MV-4-11 (cell line): Measurements from ENCODE around the gene CALN1.
A peak's percentile ranks its signal among the peaks of the same experiment; 100 is the strongest.
"Not testable (repeated sequence)": the region's sequence is repeated elsewhere in the genome, so short reads cannot be mapped to it uniquely, and the experiment has no call there.

Experiments used
- DNase-seq: peaks from one replicate; lab custom pipeline; 2025; lab: John Stamatoyannopoulos, UW

The CALN1 gene

DNA sequence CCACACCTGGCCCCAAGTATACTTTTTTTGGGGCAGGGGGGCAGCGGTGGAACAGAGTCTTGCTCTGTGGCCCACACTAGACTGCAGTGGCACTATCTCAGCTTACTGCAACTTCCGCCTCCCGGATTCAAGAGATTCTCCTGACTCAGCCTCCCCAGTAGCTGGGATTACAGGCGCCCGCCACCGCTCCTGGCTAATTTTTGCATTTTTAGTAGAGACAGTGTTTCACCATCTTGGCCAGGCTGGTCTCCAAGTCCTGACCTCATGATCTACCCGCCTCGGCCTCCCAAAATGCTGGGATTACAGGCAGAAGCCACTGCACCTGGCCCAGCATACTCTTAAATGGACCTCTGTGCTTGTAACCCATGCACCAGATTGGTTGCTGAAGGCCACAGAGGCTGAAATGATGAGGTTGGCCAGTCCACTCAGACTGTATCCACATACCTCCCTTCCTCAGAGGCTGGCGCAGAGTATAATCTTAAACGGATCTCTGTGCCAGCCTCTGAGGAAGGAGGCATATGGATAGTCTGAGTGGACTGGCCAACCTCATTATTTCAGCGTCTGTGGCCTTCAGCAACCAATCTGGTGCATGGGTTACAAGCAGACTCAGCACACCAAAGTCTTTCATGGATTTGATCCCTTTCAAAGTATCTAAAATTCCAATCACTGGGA is 3.0 kb downstream of the CALN1 start:
- DNase-seq, result no peak

DNA sequence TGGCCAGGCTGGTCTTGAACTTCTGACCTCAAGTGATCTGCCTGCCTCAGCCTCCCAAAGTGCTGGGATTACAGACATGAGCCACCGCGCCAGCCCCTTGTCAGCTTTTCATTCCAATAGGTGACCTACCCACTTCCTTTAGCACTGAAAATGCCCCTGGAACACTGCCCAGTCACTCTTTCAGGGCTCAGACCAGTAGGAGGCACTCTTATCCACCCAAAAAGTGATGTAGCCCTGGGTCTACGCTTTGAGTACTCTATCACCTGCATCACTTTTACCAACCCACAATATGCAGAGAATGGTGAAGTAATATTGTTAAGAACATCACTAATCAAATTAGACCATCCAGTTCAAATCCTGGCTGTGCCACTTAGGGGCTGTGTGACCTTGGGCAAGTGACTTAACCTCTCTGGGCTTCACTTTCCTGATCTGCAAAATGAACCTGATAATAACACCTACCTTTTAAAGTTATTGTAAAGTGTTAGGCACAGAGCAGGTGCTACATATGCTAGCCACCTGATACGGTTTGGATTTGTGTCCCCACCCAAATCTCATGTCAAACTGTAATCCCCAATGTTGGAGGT is 5.2 kb downstream of the CALN1 start:
- no peak for DNase-seq

DNA sequence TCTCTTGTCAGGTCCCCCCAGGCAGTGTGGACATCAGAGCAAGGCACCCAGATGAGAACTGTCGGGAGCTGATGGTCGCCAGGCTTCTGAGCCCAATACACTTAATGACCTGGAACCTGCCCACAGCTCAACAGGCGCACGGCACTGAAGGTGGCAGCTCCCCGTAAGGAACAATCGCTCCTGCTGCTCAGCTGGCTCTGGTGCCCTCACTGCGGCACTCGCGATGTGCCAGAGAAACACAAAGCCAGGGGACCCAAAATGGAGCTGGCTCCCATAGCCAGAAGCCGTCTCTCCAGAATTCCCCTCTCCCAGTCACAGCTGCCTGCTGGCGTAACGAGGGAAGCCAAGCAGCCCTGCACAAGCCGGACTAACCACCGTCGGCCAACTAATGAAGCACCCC is 6.3 kb downstream of the CALN1 start:
- DNase-seq, result no peak

DNA sequence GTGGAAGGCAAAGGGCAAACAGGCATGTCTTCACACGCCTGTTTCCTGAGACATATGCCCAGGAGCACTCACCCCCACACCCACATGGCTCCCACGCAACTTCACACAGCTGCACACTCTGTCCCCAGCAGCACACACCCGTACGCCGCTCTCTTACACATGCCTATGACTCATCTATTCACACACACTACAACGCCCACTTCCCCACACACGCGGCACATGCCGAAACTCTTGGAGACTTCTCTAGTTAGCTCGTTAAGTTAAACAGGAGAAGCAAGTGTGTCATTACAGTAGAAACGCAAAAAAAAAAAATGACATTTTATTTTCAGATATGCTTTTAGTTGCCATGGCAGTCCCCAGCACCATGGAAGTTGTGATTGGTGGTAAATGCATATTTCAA is 6.7 kb downstream of the CALN1 start:
- DNase-seq, result peak; percentile 96

DNA sequence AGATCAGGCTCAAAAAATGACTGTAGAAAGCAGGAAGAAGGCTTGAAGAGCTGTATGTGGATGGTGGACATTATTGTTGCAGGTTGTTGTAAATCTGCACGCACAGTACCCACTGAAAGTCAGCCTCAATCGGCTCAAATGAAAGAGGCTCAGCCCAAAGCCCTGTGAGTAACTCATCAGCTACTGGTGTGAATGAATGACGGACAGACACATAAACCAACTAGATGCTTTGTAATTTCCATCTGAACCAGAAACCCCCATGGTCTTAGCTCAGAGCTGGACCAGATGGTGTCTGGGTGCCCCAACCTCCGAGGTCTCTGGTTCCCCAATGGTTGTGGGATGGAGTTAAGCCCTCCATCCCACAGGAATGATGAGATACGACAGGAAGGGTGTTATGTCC is 7.4 kb downstream of the CALN1 start:
- DNase-seq, result no peak

DNA sequence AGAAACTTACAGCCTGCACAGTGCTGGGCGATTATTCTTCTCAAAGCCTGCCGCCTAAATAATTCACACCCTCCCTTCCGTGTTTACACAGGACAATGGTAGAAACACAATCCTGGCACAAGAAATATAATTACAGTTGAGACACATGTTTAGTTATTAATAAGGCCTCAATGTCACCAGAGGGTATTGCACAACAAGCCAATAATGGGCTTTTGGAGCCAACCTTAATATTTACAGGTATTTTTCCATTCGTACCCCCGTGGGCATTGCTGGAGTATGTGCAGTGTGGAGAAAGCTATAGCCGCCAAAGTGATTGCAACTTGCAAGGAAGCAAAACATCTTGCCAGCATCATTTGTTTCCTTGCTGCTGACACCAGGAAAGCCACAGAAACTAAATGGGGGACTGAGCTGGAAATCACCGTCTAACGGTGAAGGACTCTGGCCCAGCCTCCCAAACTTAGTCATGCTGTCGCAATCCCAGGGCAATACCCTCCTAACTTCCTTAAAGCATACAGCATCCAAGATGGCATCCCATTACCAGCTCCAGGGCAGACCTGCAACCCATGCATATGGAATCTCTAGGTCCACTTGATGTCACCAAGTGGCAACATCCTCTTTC is 8.6 kb downstream of the CALN1 start:
- DNase-seq, result peak; percentile 92

DNA sequence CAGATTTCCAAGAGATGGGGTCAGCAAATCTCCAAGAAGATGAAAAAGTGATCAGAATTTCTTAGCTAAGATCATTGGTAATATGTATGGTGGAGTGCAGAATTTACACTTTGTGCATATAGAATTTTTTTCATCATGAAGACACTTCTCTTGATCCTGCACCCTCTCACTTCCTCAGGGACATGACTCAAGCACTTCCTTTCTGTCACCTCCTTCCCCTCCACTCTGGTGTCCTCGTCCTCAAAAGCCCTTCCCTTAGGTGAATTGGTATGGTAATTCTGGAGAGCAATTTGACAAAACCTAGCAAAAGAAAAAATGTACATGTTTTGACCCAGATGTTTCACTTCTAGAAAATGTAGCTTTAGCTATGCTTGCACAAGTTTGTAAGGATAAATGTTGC is 18.1 kb downstream of the CALN1 start:
- DNase-seq, result peak; percentile 62

DNA sequence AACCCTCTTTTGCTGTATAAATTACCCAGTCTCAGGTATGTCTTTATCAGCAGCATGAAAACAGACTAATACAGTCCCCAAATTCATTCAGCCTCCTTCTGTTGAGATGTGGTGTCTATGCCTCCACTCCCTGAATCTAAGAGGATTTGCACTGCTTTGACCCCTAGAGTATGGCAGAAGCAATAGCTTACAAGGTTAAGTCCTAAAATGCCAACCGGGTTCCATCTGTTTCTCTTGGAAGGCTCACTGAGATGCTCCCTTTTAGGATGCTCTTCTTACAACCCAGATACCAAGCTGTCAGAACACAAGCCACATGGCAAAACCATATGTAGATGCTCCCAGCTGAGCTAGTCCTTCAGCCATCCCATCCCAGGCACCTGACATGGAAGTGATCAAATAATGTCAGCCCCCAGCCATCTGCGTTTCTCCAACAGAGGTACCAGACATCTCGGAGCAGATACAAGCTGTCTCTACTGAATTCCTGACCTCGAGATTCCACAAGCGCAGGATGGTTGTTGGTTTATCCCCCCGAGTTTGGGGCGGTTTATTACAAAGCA is 20.2 kb downstream of the CALN1 start:
- no peak for DNase-seq

DNA sequence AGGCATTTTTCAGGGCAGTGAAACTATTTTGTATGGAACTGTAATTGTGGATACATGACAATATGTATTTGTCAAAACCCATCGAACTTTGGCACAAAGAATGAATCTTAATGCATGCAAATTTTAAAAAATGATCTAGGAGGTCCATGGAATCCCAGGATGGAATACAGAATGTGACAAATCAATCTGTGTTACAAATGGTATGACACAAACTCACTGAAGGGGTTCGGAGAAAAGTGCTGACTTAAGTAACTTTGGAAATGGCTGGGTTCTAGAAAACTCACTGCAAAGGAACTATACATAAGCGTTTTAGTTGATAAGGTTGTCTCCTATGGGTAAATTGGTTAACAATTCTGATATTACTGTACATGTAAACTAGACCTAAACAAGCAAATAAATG is 26.0 kb downstream of the CALN1 start:
- no peak for DNase-seq

DNA sequence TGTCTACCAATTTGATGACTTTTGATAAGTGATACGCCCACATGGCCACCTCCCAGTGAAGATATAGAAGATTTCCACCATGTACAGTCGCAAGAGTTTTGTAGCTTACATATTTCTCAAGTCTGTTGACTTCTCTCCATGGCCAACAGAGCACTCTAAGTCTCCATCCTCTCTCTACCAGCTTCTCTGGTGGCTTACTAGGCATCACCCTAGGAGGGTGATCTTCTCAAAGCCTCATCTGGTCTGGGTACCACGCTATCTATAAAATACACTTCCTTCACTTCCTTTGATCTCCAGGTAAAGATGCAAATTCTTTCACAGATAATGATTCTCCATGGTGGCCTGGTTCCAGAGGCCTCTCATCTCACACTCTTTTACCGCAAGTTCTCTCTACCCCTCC is 49.9 kb downstream of the CALN1 start:
- DNase-seq, result no peak

DNA sequence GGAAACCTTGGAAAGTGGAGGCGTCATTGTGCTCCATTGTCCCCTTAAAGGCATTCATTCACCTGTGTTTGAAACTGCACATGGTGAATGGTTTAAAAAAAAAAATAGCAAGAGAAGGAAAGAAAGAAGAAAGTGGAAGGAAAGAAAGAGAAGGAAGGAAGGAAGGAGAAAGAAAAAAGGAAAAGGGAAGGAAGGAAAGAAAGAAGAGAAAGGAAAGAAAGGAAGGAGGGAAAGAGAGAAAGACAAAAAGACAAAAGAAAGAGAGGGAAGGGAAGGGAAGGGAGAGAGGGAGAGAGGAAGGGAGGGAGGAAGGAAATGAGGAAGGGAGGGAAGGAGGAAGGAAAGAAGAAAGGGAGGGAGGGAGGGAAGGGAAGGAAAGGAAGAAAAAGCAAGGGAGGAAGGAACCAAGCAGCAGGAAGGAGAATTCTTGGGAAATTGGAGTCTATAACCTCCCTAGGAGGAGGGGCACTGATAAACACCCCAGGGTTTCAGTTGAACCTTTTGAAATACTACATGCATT is 66.9 kb downstream of the CALN1 start:
- no peak for DNase-seq

DNA sequence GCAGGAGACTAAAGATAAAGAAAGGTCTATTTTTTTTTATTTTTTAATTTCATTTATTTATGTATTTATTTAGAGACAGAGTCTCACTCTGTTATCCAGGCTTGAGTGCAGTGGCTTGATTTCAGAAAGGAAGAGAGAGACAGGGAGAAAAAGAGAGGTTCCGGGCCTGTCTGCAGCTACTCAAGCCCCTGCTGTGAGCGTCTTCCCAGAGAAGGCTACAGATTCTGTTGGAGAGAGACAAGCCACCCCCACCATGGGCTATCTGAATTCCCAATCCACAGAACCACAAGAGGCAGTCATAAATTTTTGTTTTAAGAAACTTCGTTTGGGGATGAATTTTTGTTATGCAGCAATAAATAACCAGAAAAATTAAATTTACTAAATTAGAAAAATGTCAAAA is 68.1 kb downstream of the CALN1 start:
- DNase-seq, result no peak

DNA sequence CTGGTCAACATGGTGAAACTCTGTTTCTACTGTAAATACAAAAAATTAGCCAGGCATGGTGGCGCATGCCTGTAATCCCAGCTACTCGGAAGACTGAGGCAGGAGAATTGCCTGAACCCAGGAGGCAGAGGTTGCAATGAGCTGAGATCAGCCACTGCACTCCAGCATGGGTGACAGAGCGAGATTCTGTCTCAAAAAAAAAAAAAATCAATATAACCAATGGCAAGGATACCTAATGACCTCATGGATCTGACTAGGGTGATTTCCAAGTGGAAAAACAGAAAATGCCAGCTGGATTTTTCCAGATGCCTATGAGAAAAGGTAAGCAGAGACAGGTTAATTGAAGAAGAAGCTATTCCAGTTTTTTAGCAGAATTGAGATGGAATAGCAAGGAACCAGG is 68.8 kb downstream of the CALN1 start:
- not testable (repeated sequence) for DNase-seq

DNA sequence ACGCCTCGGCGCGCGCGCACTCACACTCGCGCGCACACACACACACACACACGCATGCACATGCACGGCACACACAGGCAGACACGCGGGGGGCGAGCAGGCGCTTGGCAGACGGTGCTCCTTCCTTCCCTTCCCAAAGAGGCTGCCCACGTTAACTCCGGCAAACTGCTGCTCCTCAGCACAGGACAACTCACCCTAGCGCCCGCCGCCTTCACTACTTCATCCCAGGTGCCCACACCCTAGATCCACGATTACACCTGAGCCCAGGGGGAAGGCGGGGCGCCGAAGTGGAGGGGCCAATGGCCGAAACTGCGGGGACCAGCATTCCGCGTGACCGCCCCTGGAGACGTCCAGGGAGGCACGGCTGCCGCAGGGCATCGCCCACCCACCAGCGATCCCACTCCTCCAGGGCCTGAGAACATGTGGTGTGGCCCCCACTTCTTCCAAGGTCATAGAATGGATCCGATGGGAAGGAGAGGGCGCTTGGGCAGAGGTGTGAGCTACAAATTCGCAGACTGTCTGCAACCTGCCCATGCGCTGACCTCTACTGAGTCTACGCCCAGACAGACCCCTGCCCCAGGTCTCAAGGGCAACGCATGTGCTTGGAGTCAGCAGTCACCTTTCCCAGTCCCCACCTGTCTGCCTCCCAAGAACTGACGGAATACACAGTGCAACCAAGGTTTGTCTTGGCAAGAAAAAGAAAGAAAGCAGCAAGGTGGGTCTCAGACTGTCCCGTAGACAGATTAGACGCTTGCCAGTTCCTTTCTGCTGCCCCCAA is 74.6 kb downstream of the CALN1 start:
- DNase-seq, result no peak

DNA sequence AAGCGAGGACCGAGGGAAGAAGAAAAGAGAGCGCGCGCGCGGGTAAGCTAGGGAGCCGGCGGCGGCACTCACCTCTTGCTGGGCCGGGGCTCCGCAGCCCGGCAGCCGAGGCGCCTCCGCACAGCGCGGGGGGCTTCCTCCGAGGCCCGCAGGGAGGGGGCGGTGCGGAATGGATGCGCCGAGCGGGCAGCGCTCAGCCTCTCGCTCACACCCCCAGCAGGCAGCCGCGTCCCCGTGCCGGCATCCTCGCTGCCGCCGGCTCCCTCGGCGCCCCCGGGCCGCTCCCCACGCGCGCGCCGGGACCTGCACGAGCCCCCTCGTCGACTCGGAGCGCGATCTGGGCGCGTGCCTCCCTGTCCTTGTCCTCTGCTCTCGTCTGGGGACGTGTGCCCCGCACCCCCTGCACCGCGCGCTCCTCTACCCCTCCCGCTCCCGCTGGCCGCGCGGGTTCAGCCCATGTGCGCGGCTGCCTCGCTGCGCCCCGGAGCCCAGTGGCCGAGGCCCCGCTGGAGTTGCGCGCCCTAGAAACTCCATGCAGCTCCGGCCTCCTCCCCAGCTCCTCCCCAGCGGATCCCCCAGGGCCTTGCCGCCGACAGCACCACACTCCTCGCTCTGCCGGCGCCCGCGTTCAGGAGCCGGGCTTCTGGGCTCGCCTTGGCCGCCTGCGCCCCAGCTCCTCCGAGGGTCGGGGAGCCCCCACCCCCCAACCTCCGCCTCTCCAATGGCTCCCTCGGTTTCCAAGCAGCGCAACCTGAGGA is 75.3 kb downstream of the CALN1 start:
- DNase-seq, result no peak

DNA sequence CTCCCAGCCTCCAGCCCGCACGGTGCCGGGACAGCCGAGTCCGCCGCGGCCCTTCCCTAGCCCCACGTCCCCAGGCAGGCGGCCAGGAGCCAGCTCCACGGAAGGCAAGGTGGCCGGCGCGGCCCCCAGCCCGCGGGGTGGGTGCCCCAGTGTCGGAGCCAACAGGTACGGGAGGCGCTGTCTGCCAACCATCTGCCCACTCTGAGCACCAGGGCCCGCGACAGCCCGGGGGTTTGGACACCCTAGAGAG is 75.8 kb downstream of the CALN1 start:
- no peak for DNase-seq

DNA sequence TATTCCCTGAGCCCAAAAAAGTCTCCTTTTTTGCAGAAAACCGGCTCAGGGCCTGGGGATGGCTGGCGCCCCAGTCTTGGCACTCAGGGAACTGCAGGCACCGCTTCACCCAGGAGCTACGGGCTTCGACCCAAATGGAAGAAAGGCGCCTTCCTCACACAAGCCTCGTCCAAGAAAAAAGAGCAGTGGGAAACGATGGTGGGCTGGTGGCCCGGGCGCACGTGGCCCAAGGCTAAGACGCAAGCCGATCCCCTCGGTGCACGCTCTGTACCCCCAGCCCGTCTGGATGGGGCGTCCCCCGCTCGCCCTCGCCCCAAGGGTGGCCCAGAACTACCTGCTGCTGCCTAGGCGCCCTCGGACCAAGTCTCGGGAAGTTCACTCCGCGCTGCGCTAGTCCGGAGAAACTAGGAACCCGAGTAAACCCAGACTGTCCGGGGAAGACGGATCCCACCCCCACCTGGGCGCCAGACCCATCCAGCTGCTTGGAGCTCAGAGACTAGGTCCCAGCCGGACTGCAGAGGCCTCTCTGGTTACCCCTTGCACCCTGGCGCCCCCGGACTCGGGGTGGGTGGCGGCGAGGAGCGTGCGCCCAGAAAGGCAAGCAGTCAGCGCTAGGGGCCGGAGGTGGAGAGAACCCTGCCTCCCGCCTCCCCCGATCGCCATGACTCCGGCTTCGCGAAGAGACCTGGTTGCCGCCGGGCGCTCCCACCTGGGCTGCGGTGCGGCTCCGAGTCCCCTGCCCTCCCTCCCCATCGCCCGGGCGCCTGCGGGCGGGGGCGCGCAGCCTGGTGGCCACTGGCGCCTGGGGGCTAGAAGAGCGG is 76.4 kb downstream of the CALN1 start:
- DNase-seq, result no peak

DNA sequence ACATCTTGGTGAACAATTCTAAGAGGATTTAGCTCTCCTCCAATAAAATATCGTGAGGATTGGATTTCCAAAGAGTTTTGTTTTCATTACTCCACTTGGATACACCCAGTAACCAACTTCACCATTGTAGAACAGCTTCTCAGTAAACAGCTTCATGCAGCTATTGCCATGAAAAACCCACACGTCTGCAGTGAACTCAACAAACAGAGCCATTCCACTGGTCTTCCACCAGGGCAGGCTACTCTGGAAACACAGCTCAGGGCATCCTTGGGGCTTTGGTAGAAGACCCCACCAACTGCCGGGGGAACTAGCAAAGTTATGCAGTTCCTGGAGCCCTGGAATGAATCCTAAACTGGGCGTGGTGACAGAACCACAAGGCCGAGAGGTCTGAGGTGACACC is 77.4 kb downstream of the CALN1 start:
- no peak for DNase-seq

DNA sequence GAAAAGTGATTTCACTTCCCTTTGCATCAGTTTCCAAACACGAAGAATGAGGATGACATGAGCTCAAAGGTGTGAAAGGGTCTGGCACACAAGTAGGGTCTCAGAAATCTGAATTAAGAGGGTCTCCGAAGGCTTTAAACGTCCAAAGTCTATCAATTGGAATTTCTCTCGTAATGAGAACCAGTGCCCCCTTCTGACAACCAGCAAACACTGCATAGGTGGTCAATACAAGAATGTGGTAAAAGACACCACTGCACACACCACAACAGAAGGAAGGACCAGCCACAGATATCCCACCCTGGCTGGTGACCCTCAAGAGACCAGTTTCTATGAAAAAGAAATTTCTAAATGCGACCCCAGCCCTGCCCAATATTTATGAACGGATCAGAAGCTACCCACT is 78.1 kb downstream of the CALN1 start:
- no peak for DNase-seq

DNA sequence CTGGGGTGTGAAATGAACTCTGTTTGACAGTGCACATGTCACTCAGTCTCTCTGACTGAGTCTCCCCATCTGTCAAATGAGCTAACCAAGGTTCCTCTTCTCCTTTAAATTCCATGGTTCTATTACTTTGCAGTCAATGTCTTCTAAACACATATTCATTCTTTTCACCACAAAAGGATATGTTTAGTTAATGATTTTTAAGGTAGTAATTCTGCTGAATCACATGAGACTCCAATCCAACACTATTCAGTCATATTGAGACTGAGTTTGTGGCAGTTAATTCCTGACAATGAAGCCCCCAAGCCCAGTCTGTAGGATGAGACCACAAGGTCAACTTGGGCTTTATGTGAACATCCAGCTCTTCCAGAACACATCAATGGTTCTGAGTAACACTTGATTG is 85.3 kb downstream of the CALN1 start:
- DNase-seq, result no peak

DNA sequence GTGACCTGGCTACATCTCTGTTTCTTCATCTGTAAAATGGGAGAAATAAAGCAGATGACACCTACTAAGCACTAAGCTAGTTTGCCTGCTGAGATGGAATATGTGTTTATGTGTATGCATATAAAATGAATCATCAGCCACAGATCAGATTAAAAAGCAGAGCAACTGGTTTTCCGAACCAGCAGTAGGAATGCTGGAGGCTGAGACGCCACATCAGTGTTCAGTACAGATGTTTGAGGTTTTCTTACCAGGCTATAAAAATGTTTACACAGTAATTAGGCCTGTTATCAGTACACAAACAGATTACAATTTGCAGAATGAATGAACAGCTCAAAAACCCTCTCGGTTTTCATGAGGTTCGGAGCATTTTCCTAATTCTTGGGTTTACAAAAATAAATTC is 85.8 kb downstream of the CALN1 start:
- DNase-seq, result no peak
